Globus pallidus (tissue), 1 donor: Measurements from ENCODE around the gene LRRC14B.
"Not testable (repeated sequence)": the region's sequence is repeated elsewhere in the genome, so short reads cannot be mapped to it uniquely, and the experiment has no call there.

Source experiments
- DNase-seq: peaks from one replicate; pipeline ENCODE4 v3.0.0-alpha.2; 2015; ENCODE audit warnings: low spot score

The LRRC14B gene

GRCh38 chr5:241045-241669 is 49.9 kb downstream of the LRRC14B start:
- not testable (repeated sequence) for DNase-seq

- not testable (repeated sequence) for DNase-seq
Measured at GRCh38 chr5:243683-244367, 52.5 kb downstream of the LRRC14B start.

- not testable (repeated sequence) for DNase-seq
Measured at GRCh38 chr5:245717-246116, 54.4 kb downstream of the LRRC14B start.
